ENCODE data around the gene DSEL. TPM values are rescaled to one million over a fixed set of nuclear protein-coding genes. Genes with fewer than 3 reads are reported as not detected.

The DSEL gene
- total RNA-seq, result 1 to 10 TPM; 8.6 to 10.0 (median 9.1) TPM

DNA sequence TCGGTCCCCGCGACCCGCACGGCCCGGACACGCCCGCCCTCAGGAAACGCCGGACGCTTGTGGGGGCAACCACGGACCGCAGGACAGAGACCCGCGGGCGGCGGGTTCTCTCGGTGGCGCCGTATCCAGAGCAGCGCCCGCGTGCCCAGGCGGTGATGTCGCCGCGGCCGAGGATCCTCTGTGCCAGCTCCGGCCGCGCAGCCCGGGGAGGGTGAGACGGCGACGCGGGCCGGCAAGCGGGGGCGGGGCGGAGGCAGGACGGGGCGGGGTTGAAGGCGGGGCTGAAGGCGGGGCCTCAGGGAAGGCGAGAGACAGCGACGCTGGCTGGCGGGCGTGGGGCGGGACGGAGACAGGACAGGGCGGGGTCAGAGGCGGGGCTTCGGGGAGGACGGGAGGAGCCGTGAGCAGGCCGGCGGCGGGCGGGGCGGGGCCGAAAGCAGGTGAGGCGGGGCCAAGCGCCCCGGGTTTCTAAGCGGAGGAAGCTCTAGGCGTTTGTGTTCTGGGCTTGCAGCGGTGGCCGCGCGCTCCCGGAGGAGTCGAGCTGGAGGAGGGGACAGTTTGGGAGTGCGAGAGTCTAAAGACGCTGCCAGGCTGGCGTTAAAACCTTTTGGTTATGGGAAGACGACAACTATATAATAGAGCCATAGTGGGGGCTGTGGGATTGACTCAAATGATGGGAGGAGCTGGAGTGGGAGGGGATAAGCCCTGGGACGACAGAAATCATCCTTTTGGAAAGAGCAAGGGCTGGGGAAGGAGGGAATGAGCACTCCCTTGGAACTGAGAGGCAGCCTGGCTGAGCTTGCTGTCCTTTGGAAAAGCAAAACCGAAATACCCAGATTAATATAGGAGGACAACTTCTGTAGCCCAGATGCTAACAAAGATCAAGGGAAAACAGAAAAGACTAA, at the start of gene DSEL:
Gene DSEL, minus strand, starts transcription at position 182 of the 905 bp plus-strand sequence. CDS start 2,112 bp downstream, outside the sequence.
- intact Hi-C loops (cut with DNase I), result loop anchor here (10.0 kb wide), 2 partner anchors 198 to 302 kb away; no protein-coding TSS in a partner anchor
- no peaks in the 10 kb centered on the region for H3K9me3 ChIP-seq
- peaks cover 12 to 53% (median 50%) of the 10 kb centered on the region in 4 donors for H3K4me1 ChIP-seq
- H3K27me3 ChIP-seq, result no peaks in the 10 kb centered on the region
- DNase-seq (ENCODE audit: extremely low spot score), result peak; percentile 99
- no peaks in the 10 kb centered on the region for H3K36me3 ChIP-seq
- 0% methylated on average over 18 of the region's 79 CpGs for WGBS
- TF ChIP-seq POLR2AphosphoS5 (IDR thresholded peaks at IDR 0.05), result peak; percentile 67 to 88
- TF ChIP-seq POLR2A (IDR thresholded peaks at IDR 0.05; ENCODE audit: low read depth), result no peak
- H3K27ac ChIP-seq (replicated peaks in 1 of 4), result peak within 1 kb of the TSS; percentile 89 to 93 (median 91)
- peak within 1 kb of the TSS; percentile 82 to 96 (median 88) for H3K4me3 ChIP-seq

DNA sequence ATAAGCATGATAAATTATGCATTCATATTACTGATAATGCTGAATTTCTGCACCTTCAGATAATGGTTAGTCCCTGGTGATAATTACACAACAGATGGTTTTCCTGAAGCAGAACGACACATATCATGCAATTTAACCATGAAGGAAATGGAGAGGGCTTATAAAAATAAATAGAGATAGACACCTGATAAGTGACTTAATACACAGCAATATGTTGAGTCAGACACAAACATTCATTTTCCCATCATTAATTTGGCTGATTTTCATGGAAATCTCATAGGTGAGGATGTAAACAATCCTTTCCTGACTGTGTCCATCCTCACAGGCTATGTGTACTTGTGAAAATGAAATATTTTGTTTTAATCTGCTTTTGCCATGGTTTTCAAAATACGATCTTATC, 36.9 kb upstream of the DSEL start:
- Histone ChIP-seq H3K4me3 (no peak overlapping the region), H3K27ac (replicated peaks in 1 of 4) (no peak overlapping the region), H3K36me3 (no peaks in the 10 kb centered on the region), H3K9me3 (no peaks in the 10 kb centered on the region), H3K27me3 (no peaks in the 10 kb centered on the region), H3K4me1 (peaks cover 0 to 5% (median 0%) of the 10 kb centered on the region in 4 donors)
- TF ChIP-seq EP300 (IDR thresholded peaks at IDR 0.05), result no peak
- TF ChIP-seq POLR2A (IDR thresholded peaks at IDR 0.05; ENCODE audit: low read depth), result no peak
- no peak for TF ChIP-seq POLR2AphosphoS5 (IDR thresholded peaks at IDR 0.05)
- TF ChIP-seq, protein P1, sequence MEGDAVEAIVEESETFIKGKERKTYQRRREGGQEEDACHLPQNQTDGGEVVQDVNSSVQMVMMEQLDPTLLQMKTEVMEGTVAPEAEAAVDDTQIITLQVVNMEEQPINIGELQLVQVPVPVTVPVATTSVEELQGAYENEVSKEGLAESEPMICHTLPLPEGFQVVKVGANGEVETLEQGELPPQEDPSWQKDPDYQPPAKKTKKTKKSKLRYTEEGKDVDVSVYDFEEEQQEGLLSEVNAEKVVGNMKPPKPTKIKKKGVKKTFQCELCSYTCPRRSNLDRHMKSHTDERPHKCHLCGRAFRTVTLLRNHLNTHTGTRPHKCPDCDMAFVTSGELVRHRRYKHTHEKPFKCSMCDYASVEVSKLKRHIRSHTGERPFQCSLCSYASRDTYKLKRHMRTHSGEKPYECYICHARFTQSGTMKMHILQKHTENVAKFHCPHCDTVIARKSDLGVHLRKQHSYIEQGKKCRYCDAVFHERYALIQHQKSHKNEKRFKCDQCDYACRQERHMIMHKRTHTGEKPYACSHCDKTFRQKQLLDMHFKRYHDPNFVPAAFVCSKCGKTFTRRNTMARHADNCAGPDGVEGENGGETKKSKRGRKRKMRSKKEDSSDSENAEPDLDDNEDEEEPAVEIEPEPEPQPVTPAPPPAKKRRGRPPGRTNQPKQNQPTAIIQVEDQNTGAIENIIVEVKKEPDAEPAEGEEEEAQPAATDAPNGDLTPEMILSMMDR (IDR thresholded peaks at IDR 0.05), result no peak
- no peak for DNase-seq (ENCODE audit: extremely low spot score)
- 58% methylated on average over 2 of the region's 2 CpGs for WGBS
- intact Hi-C loops (cut with DNase I), result no loop called here

DNA sequence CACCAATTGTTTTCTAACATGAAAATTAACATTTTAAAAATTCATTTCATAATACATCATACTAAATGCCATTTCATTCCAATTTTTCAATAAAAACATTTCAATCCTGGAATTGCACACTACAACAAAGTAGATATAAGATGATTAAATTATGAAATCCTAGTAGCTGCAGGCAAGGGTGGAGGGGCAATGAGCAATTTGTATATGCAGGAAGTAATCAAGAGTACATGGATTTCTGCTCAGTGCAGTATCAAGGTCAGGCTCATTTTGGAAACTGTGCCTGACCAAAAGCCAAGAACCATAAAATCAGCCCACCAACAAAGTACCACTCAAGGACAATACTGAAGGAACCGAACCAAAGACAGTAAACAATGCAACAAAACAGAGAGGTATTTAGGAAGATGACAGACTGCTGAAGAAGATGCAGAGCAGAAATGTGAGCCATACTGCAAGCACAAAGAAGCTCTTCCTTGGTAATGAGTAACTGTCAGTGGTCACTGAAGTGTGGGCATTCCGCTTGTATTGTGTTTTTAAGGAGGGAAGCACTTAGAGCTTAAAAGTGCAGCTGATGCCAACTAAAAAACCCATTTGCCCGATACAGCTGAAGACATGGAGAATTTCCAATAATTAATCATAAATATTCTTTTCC, 34.5 kb upstream of the DSEL start:
- H3K9me3 ChIP-seq, result no peaks in the 10 kb centered on the region
- TF ChIP-seq, protein P1 (IDR thresholded peaks at IDR 0.05), result no peak
- no peak for TF ChIP-seq EP300 (IDR thresholded peaks at IDR 0.05)
- TF ChIP-seq POLR2A (IDR thresholded peaks at IDR 0.05; ENCODE audit: low read depth), result no peak
- no peak for TF ChIP-seq POLR2AphosphoS5 (IDR thresholded peaks at IDR 0.05)
- H3K4me1 ChIP-seq, result peaks cover 0 to 5% (median 0%) of the 10 kb centered on the region in 4 donors
- H3K36me3 ChIP-seq, result no peaks in the 10 kb centered on the region
- DNase-seq (ENCODE audit: extremely low spot score), result no peak
- no peak overlapping the region for H3K27ac ChIP-seq (replicated peaks in 1 of 4)
- WGBS, result 83% methylated on average over 3 of the region's 3 CpGs
- H3K4me3 ChIP-seq, result no peak overlapping the region
- intact Hi-C loops (cut with DNase I), result no loop called here
- no peaks in the 10 kb centered on the region for H3K27me3 ChIP-seq

DNA sequence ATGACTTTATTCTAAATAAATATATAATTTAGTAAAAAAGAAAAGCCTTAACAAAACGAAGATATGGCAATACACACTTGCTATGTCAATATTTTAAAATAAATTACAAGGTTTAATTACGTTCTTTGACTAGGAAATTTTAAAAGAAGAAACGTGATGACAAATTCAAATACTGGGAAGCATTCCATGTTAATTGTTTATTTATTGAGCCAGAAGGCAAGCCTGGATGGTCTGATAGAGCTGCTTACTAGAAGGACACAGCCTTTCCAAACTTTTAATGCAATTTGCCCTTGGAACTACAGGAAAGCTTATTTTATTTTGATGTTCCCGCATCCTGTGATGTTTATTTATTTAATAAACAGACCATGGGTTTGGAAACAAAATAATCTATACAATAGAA, 33.4 kb upstream of the DSEL start:
- H3K27me3 ChIP-seq, result no peaks in the 10 kb centered on the region
- peaks cover 0 to 5% (median 0%) of the 10 kb centered on the region in 4 donors for H3K4me1 ChIP-seq
- no peaks in the 10 kb centered on the region for H3K36me3 ChIP-seq
- TF ChIP-seq POLR2AphosphoS5 (IDR thresholded peaks at IDR 0.05), result no peak
- TF ChIP-seq POLR2A (IDR thresholded peaks at IDR 0.05; ENCODE audit: low read depth), result no peak
- TF ChIP-seq, protein P1 (IDR thresholded peaks at IDR 0.05), result no peak
- no peak for TF ChIP-seq EP300 (IDR thresholded peaks at IDR 0.05)
- DNase-seq (ENCODE audit: extremely low spot score), result no peak
- intact Hi-C loops (cut with DNase I), result no loop called here
- no peak overlapping the region for H3K4me3 ChIP-seq
- WGBS, result 52% methylated on average over 4 of the region's 4 CpGs
- no peaks in the 10 kb centered on the region for H3K9me3 ChIP-seq
- no peak overlapping the region for H3K27ac ChIP-seq (replicated peaks in 1 of 4)

DNA sequence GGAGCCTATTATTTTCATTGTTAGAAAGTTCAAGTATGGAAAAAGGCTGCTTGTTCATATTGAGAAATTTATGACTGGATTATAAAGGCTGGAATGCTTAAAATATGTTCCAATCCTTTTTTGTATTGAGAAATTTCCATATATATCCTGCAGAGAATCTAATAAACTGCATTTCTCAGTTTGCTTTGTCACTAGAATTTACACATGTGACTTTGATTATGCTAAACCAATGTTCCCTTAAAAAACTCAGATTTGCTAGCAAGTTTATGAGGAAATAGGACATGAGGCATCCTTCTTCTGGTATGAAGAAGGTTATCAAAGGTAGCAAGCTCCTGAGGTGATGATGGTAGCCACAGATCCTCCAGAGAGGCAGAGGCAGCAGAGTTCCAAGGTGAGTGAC, 29.2 kb upstream of the DSEL start:
- Histone ChIP-seq H3K27me3 (no peaks in the 10 kb centered on the region), H3K27ac (replicated peaks in 1 of 4) (no peak overlapping the region), H3K4me1 (peaks cover 0 to 5% (median 0%) of the 10 kb centered on the region in 4 donors), H3K4me3 (no peak overlapping the region), H3K9me3 (no peaks in the 10 kb centered on the region), H3K36me3 (no peaks in the 10 kb centered on the region)
- intact Hi-C loops (cut with DNase I), result no loop called here
- TF ChIP-seq EP300 (IDR thresholded peaks at IDR 0.05), result no peak
- DNase-seq (ENCODE audit: extremely low spot score), result no peak
